SH-SY5Y (cell line): ENCODE data around the gene NOL4L.

Experiments used
- GATA2 ChIP-seq: IDR thresholded peaks from 2 replicates; pipeline ENCODE4 v1.6.1; 2011; ENCODE audit warnings: mild to moderate bottlenecking, low read depth, low read length
- GATA3 ChIP-seq: IDR thresholded peaks from 2 replicates; pipeline ENCODE4 v1.6.1; 2011; ENCODE audit warnings: low read depth, mild to moderate bottlenecking, low read length, moderate library complexity

DNA sequence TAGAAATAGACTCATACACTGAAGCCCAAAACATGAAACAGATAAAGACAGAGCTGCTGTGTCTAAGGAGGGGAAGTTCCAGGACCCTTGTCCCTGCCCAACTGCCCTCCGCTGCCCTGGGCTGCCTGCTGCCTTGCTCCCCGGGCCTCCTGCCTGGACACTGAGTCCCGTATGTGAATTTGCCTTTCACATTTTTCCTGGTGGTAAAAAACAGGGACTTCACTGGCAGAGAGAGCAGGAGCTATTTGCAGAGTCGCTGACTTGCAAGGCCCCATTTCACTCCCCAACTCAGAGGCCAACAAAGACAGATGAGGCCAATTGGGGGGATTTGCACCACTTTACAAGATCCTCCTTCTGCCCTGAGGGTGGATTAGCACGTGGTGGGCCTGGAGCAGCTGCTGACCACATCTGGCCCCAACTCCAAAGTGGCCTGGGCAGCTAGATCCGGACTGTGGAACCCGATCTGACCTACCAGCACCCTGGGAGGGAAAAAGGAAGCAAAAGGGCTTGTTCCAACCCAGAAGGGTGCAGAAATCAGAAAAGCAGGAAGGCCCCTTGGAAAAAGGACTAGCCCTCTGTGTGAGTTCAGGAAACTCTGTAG is 61.4 kb downstream of the NOL4L start:
- TF ChIP-seq GATA2 (no peak), GATA3 (no peak)
